H9 (cell line): Measurements from ENCODE around the gene BMPR2. TPM values are rescaled to one million over a fixed set of nuclear protein-coding genes. Genes with fewer than 3 reads are reported as not detected.

ENCODE experiments used
- DNase-seq: peaks from one replicate; pipeline ENCODE4 v3.0.0-alpha.2; 2017
- H2AFZ ChIP-seq: one replicate; pipeline ENCODE4 v1.6.1; 2013; ENCODE audit warnings: mild to moderate bottlenecking, low read length, control low read depth, moderate library complexity
- H2AK5ac ChIP-seq: 2 replicates; pipeline ENCODE4 v1.6.1; 2013; ENCODE audit warnings: low read length, control low read depth, mixed read lengths; ENCODE audit not compliant: insufficient read length
- H2BK120ac ChIP-seq: one replicate; pipeline ENCODE4 v1.6.1; 2013; ENCODE audit warnings: low read depth, mild to moderate bottlenecking, low read length, control low read depth, inconsistent platforms; ENCODE audit not compliant: poor library complexity, severe bottlenecking
- H2BK12ac ChIP-seq: 2 replicates; pipeline ENCODE4 v1.6.1; 2013; ENCODE audit warnings: low read length, control low read depth, mixed read lengths, low read depth; ENCODE audit not compliant: insufficient read length
- H2BK15ac ChIP-seq: 2 replicates; pipeline ENCODE4 v1.6.1; 2013; ENCODE audit warnings: low read depth, low read length, control low read depth
- H2BK20ac ChIP-seq: one replicate; pipeline ENCODE4 v1.6.1; 2013; ENCODE audit warnings: low read depth, mild to moderate bottlenecking, low read length, control low read depth, inconsistent platforms; ENCODE audit not compliant: poor library complexity, severe bottlenecking
- H2BK5ac ChIP-seq: 2 replicates; pipeline ENCODE4 v1.6.1; 2013; ENCODE audit warnings: low read length, control low read depth, mixed read lengths; ENCODE audit not compliant: insufficient read length
- H3K14ac ChIP-seq: 2 replicates; pipeline ENCODE4 v1.6.1; 2013; ENCODE audit warnings: low read length, control low read depth; ENCODE audit not compliant: insufficient read depth
- H3K18ac ChIP-seq: 2 replicates; pipeline ENCODE4 v1.6.1; 2013; ENCODE audit warnings: low read depth, mild to moderate bottlenecking, mixed read lengths, low read length, control low read depth; ENCODE audit not compliant: insufficient read length
- H3K23ac ChIP-seq: 2 replicates; pipeline ENCODE4 v1.6.1; 2013; ENCODE audit warnings: low read length, control low read depth, mixed read lengths, low read depth; ENCODE audit not compliant: insufficient read length
- H3K23me2 ChIP-seq: 2 replicates; pipeline ENCODE4 v1.6.1; 2013; ENCODE audit warnings: low read depth, mild to moderate bottlenecking, mixed read lengths, low read length, control low read depth; ENCODE audit not compliant: insufficient read length, poor library complexity, severe bottlenecking
- H3K27ac ChIP-seq: 2 replicates; pipeline ENCODE4 v1.5.1; 2013; ENCODE audit warnings: low read length, control low read depth, mixed read lengths, low read depth; ENCODE audit not compliant: insufficient read length
- H3K27me3 ChIP-seq: 2 replicates; pipeline ENCODE4 v1.6.1; 2013; ENCODE audit warnings: low read length, control low read depth, inconsistent platforms; ENCODE audit not compliant: insufficient read depth
- H3K4ac ChIP-seq: 2 replicates; pipeline ENCODE4 v1.6.1; 2013; ENCODE audit warnings: low read depth, mild to moderate bottlenecking, control low read depth, inconsistent platforms, low read length, moderate library complexity
- H3K4me1 ChIP-seq: 2 replicates; pipeline ENCODE4 v1.6.1; 2013; ENCODE audit warnings: low read length, control low read depth, inconsistent platforms; ENCODE audit not compliant: insufficient read depth
- H3K4me2 ChIP-seq: 2 replicates; pipeline ENCODE4 v1.6.1; 2013; ENCODE audit warnings: low read length, control low read depth, mixed read lengths; ENCODE audit not compliant: insufficient read length, insufficient read depth
- H3K56ac ChIP-seq: 2 replicates; pipeline ENCODE4 v1.6.1; 2013; ENCODE audit warnings: low read depth, mild to moderate bottlenecking, mixed read lengths, low read length, control low read depth; ENCODE audit not compliant: insufficient read length
- H3K79me1 ChIP-seq: 2 replicates; pipeline ENCODE4 v1.6.1; 2013; ENCODE audit warnings: low read depth, mild to moderate bottlenecking, moderate library complexity, low read length, control low read depth, inconsistent platforms; ENCODE audit not compliant: insufficient read depth, poor library complexity, severe bottlenecking
- H3K79me2 ChIP-seq: 2 replicates; pipeline ENCODE4 v1.6.1; 2013; ENCODE audit warnings: low read length, control low read depth, inconsistent platforms; ENCODE audit not compliant: insufficient read depth
- H3K9ac ChIP-seq: 2 replicates; pipeline ENCODE4 v1.6.1; 2013; ENCODE audit warnings: low read length, control low read depth, mixed read lengths; ENCODE audit not compliant: insufficient read length; ENCODE audit errors: extremely low read depth
- H3K9me3 ChIP-seq: one replicate; pipeline ENCODE4 v1.6.1; 2013; ENCODE audit warnings: low read depth, low read length, inconsistent platforms; ENCODE audit not compliant: control insufficient read depth
- H3T11ph ChIP-seq: one replicate; pipeline ENCODE4 v1.6.1; 2013; ENCODE audit warnings: mild to moderate bottlenecking, low read length, control low read depth, inconsistent platforms
- H4K20me1 ChIP-seq: one replicate; pipeline ENCODE4 v1.6.1; 2013; ENCODE audit not compliant: control insufficient read depth, insufficient read length, insufficient read depth
- H4K5ac ChIP-seq: 2 replicates; pipeline ENCODE4 v1.6.1; 2013; ENCODE audit warnings: low read depth, mild to moderate bottlenecking, mixed read lengths, low read length, control low read depth; ENCODE audit not compliant: insufficient read length
- H4K8ac ChIP-seq: replicated peaks from 2 replicates; pipeline ENCODE4 v1.6.1; 2013; ENCODE audit warnings: low read length, control low read depth, mixed read lengths, low read depth; ENCODE audit not compliant: insufficient read length
- H4K91ac ChIP-seq: 2 replicates; pipeline ENCODE4 v1.6.1; 2013; ENCODE audit warnings: low read depth, mild to moderate bottlenecking, moderate library complexity, mixed read lengths, low read length, control low read depth; ENCODE audit not compliant: insufficient read length
- H3K27ac Mint-ChIP-seq, 3 experiments: 2 replicates in 2 of 3; 3 replicates in 1 of 3; pipeline ENCODE4 v1.8.0; 2020 to 2021; ENCODE audit warnings: mixed read lengths in 3 of 3, mild to moderate bottlenecking in 1 of 3, moderate library complexity in 1 of 3
- H3K27me3 Mint-ChIP-seq: 2 replicates; pipeline ENCODE4 v1.8.0; 2021; ENCODE audit warnings: low read depth, mild to moderate bottlenecking, moderate library complexity, mixed read lengths
- H3K36me3 Mint-ChIP-seq, 3 experiments: 2 replicates in 2 of 3; 3 replicates in 1 of 3; pipeline ENCODE4 v1.8.0; 2020 to 2021; ENCODE audit warnings: low read depth in 3 of 3, mixed read lengths in 3 of 3; ENCODE audit not compliant: insufficient read depth in 1 of 3
- H3K4me1 Mint-ChIP-seq, 2 experiments: 2 replicates each; pipeline ENCODE4 v1.8.0; 2020; ENCODE audit warnings: mixed read lengths in 2 of 2
- H3K4me3 Mint-ChIP-seq, 2 experiments: 2 replicates in 1 of 2; 3 replicates in 1 of 2; pipeline ENCODE4 v1.8.0; 2020 to 2021; ENCODE audit warnings: mild to moderate bottlenecking in 2 of 2, mixed read lengths in 2 of 2, moderate library complexity in 1 of 2
- H3K9me3 Mint-ChIP-seq, 2 experiments: 2 replicates in 1 of 2; 3 replicates in 1 of 2; pipeline ENCODE4 v1.8.0; 2020; ENCODE audit warnings: mild to moderate bottlenecking in 2 of 2, mixed read lengths in 2 of 2, moderate library complexity in 1 of 2
- CTCF ChIP-seq: fragments of 200-600 bp; sonication (generic); conservative IDR thresholded peaks from 3 replicates; pipeline ENCODE4 v1.8.0; 2021; ENCODE audit warnings: antibody characterized with exemption, mild to moderate bottlenecking
- WGBS: extraction: QIAGEN DNeasy Blood & Tissue Kit; methylation state at CpG from one replicate; pipeline ENCODE4 v1.1.7; 2013; ENCODE audit warnings: missing lambda C conversion rate, low lambda C conversion rate, mixed read lengths; ENCODE audit not compliant: insufficient read length; ENCODE audit errors: extremely low coverage; 5-methylcytosine and 5-hydroxymethylcytosine counted together
- total RNA-seq: library from RNA; stranded (reverse); gene quantifications from 2 replicates; pipeline ENCODE4 v1.2.1, GENCODE V29; 2021

Gene BMPR2
- total RNA-seq, 1 experiment from 2014 or later, result 17.3 TPM

DNA sequence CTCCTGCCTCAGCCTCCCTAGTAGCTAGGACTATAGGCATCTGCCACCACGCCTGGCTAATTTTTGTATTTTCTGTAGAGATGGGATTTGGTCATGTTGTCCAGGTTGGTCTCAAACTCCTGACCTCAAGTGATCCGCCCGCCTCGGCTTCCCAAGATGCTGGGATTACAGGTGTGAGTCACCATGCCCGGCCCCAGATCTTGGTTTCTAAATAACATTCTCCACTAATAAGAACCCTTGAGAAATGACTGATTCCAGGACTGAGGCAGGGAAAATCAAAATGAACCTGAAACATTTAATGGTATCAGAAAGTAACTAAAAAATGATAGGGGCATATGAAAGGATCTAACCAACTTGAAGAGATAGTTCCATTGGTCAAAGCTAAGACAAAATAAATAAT is 34.0 kb downstream of the BMPR2 start:
- no peak overlapping the region for H3K27ac ChIP-seq
- H3K56ac ChIP-seq, result no peak overlapping the region
- H3K4me2 ChIP-seq, result no peak overlapping the region
- H3K4me1 Mint-ChIP-seq, result peaks cover 5 to 9% of the 10 kb centered on the region in 2 experiments; a peak in 3 of 4 replicates
- H4K20me1 ChIP-seq, result no peaks in the 10 kb centered on the region
- H2BK15ac ChIP-seq, result no peak overlapping the region
- no peaks in the 10 kb centered on the region for H3K23me2 ChIP-seq
- H2BK5ac ChIP-seq, result no peak overlapping the region
- DNase-seq, result no peak
- H3K18ac ChIP-seq, result no peak overlapping the region
- H3K79me1 ChIP-seq, result peaks cover 2% of the 10 kb centered on the region
- H3K23ac ChIP-seq, result no peak overlapping the region
- H3K79me2 ChIP-seq, result peaks cover 3% of the 10 kb centered on the region; the same call in 1 of the 2 replicates
- no peak overlapping the region for H3K14ac ChIP-seq
- TF ChIP-seq CTCF, result no peak
- H3T11ph ChIP-seq, result no peak overlapping the region
- H3K27me3 Mint-ChIP-seq, result no peaks in the 10 kb centered on the region
- H3K4me1 ChIP-seq, result no peaks in the 10 kb centered on the region
- H2BK20ac ChIP-seq, result no peak overlapping the region
- H3K27ac Mint-ChIP-seq, result peak overlapping the region in 1 of 3 experiments; percentile 41; a peak in 1 of 7 replicates
- no peaks in the 10 kb centered on the region for H3K9me3 ChIP-seq
- no peak overlapping the region for H4K91ac ChIP-seq
- no CpG with 5 or more reads among the region's 5 CpGs for WGBS
- H3K4ac ChIP-seq, result no peak overlapping the region
- no peak overlapping the region for H2BK120ac ChIP-seq
- no peak overlapping the region for H3K9ac ChIP-seq
- H2AFZ ChIP-seq, result no peak overlapping the region
- H2AK5ac ChIP-seq, result no peak overlapping the region
- peaks cover 0 to 9% (median 9%) of the 10 kb centered on the region in 3 experiments; a peak in 3 of 7 replicates for H3K36me3 Mint-ChIP-seq
- H4K5ac ChIP-seq, result no peak overlapping the region
- H3K27me3 ChIP-seq, result no peaks in the 10 kb centered on the region
- no peak overlapping the region for H3K4me3 Mint-ChIP-seq
- no peak overlapping the region for H2BK12ac ChIP-seq
- no peak overlapping the region for H4K8ac ChIP-seq
- no peaks in the 10 kb centered on the region; a peak in 1 of 5 replicates for H3K9me3 Mint-ChIP-seq
